CMK (cell line): Measurements from ENCODE around the gene TBK1.
"Not testable (repeated sequence)": the region's sequence is repeated elsewhere in the genome, so short reads cannot be mapped to it uniquely, and the experiment has no call there.

Source experiments
- DNase-seq: peaks from one replicate; pipeline ENCODE4 v3.0.0-alpha.2; 2010; ENCODE audit warnings: low read depth

Gene TBK1

DNA sequence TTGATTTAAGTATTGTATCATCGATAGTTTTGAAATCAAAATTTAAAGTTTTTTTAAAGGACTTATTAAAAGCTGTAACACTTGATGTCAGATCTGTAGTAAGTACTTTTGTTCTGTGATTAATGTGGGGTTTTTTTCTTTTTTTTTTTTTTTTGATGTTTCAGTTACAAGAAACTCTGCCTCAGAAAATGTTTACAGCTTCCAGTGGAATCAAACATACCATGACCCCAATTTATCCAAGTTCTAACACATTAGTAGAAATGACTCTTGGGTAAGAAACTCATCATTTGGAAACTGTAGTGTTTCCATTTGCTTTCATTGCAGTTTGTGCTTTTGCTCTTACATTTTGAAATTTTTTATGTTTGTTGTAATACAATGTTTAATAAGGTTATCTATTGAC, 45.6 kb downstream of the TBK1 start:
- no peak for DNase-seq

DNA sequence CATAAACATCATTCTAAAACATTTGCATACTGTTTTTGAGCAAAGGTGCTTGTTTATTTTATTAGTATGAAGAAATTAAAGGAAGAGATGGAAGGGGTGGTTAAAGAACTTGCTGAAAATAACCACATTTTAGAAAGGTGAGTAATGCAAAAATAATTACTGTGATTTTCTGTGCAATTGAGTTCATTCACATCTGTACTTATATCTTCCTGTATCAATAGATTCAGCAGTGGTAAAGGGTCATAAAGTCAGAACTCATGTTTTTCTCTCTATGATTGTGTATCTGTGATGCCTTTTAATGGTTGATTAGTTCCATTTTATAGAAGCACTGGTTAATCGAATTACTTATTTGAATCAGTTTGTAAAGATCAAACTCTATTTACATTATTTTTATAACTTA, 46.0 kb downstream of the TBK1 start:
- DNase-seq = no peak

DNA sequence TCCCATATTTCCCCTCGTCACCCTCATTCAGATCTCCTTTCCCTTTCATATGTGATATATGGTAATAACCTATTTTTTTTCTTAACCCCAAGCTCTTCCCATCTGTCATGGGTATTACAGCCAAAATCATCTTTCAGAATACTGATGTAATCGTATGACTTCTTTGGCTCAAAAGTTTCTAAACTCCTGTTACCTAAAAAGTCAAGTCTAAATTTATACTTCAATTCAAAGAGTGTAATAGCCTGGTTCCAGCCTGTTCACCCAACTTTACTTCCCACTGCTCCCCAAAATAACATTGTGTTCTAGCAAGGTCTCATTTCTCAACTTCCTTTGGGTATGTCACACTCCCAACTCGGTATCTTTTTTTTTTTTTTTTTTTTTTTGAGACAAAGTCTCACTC, 48.5 kb downstream of the TBK1 start:
- DNase-seq = no peak

DNA sequence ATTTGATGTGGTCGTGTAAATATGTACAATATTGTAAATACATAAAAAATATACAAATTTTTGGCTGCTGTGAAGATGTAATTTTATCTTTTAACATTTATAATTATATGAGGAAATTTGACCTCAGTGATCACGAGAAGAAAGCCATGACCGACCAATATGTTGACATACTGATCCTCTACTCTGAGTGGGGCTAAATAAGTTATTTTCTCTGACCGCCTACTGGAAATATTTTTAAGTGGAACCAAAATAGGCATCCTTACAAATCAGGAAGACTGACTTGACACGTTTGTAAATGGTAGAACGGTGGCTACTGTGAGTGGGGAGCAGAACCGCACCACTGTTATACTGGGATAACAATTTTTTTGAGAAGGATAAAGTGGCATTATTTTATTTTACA, 49.6 kb downstream of the TBK1 start:
- DNase-seq = no peak

DNA sequence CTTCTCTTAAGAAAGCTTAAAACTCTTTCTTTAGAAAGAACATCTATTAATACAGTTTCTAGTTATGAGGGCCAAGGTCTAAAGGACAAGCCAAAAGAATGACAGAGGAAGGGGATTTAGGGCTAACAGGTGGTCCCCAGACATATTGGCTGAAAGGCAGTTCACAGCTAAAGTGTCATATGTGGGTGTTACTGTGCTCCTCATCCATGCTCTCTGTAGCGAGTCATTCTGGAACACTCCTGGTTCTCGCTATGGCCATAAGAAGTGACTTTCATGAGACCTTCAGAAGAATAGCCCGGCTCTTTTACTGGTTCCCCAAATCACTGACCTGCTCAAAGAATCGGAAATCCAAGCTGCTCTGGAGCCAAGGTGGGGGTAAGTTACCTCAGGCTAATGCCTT, 55.0 kb downstream of the TBK1 start:
- DNase-seq = no peak

DNA sequence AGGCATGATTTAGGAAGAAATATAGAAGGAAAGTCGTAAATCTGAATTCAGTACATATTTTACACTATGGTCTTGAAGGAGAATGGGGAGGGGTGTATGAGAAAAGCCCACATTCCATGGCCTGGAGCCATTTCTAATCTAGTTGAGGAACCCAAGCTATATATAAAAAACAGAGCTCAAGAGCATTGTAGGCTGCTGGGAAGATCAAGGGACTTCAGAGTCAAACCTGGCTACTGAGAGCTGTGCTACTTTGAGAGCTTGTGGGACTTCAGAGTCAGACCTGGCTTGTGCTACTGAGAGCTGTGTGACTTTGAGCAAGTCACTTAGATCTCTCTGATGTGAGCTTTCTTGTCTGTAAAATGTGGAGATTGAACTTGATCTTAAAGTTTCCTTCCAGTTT, 58.7 kb downstream of the TBK1 start:
- DNase-seq = no peak

DNA sequence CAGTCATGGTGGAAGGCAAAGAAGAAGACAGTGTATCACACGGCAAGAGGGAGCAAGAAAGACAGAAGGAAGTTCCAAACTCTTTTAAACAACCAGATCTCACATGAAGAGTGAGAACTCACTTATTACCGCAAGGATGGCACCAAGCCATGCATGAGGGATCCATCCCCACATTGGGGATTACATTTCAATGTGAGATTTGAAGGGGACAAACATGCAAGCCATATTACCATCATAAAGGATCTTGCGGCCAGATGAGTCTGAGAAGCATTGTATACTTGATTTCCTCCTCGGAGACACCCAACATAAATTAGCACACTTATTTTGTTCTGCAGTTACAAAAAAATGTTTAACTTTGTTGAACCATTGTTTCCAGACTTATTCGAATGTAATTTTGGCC, 66.5 kb downstream of the TBK1 start:
- DNase-seq = no peak

DNA sequence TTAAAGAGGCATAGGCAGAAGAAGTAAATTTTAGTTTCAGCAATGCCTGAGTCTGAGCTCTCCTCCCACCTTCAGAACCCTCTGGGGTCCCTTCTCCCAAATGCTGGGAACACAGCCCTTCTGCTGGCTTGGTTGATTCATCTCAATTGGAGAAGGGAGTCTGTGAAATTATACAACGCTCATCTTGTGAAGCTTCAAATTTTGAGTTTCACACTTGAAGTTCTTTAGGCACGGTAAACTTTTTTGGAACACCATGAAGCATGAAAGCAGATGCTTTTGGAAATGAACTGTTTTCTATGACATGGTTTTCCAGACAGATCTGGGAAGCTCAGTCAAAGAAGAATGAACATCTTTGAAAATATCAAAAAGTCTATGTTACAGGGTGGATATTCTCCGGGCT, 69.9 kb downstream of the TBK1 start:
- no peak for DNase-seq

DNA sequence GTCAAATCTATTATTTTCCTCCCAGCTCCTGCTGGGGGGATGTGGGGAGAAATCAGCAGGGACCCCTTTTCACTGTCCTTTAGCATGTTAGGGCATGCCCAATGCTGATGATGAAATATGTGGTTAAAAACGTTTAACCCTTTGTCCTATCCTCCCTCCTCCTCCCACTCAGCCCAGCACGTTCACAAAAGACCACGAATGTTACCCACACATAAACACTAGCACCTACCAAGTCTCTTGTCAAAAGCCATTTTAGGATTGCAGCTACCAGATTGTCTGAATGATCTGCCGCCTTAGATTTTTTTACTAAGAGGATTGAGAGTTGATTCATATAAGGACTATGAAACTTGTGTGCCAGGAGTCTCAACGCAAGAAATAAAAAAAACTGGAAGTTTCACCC, 70.4 kb downstream of the TBK1 start:
- no peak for DNase-seq

DNA sequence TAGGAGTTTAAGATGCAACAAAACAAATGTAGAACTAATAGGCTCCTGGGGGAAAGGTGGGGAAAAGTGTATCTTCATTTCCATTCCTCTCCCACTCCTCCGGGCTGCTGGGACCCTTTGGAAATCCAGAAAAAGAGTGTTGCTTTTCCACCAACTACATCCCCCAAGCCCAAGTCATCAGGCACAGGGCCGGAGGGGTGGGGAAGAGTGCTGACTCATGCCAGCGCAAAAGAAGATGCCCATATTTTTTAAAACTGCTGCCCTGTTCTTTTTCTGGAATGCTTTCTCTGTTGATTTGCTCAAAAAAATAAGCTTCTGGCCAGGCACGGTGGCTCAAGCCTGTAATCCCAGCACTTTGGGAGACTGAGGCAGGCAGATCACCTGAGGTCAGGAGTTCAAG, 70.9 kb downstream of the TBK1 start:
- DNase-seq = no peak

DNA sequence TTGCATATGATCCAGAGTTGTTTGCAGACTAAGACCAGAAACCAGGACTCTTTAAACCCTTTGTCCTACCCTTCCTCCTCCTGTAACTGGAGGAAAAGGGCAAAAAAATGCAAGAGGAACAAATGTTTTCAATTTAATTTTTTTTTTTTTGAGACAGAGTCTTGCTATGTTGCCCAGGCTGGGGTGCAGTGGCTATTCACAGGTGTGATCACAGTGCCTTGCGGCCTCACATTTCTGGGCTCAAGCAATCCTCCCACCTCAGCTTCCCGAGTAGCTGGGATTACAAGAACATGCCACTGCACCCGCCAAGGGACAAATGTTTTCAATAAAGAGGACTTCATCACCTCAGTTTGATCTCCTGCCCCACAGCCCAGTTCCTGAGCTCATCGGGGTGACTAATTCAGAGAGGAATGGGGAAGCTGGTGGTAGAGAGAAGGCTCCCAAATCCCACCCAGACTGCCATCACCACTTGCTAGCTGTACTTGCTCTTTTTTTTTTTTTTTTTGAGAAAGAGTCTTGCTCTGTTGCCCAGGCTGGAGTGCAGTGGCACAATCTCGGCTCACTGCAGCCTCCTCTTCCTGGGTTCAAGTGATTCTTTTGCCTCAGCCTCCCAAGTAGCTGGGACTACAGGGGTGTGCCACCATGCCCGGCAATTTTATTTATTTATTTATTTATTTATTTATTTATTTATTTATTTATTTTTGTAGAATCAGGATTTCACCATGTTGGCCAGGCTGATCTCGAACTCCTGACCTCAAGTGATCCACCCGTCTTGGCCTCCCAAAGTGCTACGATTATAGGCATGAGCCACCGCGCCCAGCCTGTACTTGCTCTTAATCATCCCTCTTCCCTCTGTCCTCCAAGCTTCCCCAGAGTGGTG, 71.9 kb downstream of the TBK1 start:
- DNase-seq = not testable (repeated sequence)

DNA sequence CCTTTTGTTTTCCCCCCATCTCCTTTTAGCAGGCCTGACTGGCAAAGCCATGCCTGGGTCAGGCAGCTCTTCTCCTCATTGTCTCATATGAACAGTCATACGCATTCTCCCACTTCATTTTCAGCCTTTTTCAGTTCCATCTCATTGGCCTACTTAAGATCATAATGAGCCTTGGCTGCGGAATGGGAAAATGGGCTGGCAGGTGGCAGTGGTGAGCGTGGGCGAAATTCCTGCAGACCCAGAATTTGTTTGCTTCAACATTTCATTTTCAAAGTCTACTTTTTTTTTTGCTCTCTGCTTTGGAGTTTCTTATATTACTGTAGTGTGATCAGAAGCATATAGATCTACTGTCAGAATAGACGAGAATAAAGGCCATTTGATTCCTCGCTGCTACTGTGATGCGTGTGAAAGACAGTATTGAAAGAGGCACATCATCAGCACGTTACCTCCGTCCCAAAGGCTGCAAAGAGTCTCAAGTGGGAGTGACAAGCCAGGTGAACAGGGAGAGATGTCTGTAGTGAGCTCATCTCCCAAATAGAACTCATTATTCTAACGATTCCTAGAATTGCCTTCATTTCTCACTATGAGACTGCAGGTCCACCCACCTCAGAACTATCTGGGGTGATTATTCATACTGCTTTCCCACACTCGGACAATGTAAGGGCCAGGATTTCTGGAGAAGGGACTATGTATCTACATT, 73.7 kb downstream of the TBK1 start:
- DNase-seq = no peak

DNA sequence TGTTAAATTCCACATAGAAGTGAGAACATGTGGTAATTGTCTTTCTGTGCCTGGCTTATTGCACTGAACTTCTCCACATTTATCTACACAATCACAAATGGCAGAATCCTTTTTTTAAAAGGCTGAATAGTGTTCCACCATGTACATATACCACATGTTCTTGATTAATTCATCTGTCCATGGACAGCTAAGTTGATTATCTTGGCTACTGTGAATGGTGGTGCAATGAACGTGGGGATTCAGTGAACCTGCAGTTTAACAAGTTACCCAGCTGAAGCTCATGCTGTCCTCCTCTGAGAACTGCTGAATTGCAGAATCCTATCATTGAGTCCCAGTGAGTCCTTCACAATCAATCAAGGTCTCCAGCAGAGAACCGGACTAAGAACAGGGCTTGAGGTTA, 74.9 kb downstream of the TBK1 start:
- DNase-seq = no peak

DNA sequence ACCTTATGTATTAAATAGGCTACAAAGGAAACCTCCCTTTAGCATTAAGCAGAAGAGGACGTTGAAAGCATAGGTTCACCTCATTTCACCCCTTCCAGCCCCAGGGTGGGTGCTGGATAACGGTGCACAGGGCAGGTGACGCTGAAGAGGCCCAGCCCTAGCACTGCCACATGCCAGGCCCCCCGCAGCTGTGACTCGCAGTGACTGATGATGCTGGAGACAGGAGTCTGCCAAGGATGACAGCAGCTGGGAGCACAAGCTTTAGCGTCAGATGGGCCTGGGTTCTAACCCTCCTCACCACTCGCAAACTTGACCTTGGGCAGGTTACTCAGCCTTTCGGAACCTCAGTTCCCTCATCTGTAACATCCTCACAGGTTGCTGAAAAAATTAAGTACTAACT, 76.7 kb downstream of the TBK1 start:
- DNase-seq = no peak

DNA sequence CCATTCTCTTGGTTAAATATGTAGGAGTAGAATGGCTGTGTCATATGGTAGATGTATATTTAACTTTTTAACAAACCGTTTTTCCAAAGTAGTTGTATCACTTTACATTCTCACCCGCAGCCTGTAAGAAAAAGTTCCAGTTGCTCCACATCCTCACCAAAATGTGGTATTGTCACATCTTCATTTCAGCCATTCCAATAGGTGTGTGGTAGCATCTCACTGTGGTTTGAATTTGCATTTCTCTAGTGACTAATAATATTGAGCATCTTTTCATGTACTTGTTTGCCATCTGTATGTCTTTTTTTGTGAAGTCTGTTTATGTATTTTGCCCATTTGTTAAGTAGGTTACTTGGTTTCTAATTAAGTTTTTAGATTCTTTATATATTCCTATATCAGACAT, 78.6 kb downstream of the TBK1 start:
- no peak for DNase-seq

DNA sequence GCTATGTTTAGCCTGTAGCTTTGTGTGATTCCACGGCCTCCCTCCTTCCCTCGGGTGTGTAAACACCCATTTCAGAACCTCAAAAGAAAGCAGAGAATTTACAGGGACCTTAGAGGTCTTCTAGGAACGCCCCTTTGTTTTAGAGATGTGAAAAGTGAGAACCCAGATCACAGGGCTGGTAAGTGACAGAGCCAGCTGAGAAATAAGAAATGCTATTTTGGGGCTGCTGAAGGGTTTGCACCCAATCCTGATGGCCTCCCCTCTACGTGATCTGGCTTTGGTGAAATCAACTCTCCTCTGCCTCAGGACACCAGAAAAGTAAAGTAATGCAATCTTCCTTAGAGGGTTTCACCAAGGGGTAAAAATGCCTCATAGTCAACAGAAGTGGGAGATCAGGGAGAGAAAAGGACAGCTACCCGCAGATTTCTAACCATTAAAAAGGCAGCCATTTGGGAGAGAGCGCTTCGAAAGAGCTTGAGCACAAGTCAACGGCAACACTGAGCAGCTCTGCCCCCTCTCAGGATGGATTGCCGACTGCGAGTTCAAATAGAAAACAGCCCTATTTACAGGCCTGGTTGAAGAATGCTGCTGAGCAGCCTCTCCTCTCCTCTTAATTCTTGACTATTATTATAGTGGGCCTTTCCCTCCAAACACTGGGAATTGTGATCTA, 79.9 kb downstream of the TBK1 start:
- no peak for DNase-seq

DNA sequence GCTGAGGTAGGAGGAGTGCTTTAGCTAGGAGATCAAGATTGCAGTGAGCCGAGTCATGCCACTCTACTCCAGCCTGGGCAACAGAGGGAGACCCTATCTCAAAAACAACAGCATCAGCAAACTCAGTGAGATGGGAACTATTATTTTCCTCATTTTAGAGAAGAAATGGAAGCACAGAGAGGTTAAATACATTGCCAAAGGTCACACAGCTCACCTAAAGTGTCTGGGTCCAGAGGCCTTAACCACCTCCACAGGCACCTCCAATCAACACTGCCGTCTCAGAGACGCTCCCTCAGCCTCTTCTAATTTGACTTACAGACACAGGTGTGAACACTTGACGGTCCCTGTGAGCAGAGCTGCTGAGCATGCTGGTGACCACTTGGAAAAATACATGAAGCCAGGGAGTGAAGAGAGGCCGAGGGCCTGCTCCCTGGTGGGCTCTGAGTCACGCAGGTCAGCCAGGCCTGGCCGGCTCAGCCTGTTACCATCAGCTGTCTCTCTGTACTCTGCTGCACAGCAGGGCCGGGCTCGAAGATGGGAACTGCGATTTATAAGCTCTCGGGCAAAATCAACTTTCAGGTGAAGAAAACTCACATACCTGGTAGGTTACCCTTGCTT, 80.9 kb downstream of the TBK1 start:
- no peak for DNase-seq

DNA sequence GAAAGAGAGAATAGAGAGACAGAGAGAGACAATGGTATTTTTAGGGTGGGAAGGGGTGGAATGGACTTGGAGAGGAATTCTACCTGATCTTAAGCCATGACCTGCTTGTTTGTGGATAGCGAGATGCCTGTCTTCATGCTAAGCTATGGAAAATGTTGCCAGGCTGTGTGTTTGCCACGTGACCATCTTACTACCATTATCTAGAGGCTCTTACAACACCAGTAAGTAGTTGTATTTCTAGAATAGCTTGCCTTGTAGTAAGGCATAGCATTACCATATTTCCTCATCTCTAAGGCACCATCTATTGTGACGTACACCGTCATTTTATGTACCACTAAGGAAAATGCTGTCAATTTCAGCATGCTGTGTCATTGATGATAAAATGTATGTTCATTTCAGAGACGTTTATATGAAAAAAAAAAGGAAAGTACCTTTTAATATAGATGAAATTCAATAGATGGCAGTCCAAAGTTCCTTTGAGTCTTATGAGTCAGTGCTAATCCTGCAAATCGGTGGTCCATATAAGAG, 82.8 kb downstream of the TBK1 start:
- no peak for DNase-seq

DNA sequence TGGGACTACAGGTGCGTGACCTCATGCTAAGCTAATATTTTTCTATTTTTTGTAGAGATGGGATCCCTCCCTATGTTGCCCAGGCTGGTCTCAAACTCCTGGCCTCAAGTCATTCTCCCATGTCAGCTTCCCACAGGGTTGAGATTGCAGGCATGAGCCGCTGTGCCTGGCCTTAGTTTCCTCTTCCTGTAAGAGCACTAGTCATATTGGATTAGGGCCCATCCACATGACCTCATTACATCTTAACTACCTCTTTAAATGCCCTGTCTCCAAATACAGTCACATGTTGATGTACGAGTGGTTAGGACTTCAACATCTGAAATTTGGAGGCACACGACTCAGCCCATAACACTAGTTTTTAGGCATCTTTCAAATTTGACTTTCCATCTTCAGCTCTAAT, 86.2 kb downstream of the TBK1 start:
- no peak for DNase-seq

DNA sequence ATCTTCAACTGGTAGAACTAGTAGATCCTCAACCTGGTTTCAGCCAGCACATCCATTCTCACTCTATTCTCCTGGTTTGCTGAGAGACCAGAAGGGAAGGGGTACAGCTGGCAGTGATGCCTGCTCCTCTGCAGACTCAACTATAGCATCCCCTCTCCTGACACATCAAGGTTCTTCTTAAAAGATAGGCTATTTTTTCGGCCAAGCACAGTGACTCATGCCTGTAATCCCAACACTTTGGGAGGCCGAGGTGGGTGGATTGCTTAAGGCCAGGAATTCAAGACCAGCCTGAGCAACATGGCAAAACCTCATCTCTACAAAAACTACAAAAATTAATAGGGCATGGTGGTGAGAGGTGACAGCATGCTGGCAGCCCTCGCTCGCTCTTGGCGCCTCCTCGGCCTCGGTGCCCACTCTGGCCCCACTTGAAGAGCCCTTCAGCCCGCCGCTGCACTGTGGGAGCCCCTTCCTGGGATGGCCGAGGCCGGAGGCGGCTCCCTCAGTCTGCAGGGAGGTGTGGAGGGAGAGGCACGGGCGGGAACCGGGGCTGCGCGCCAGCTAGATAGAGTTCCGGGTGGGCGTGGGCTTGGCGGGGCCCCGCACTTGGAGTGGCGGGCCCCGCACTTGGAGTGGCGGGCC, 90.6 kb downstream of the TBK1 start:
- DNase-seq = not testable (repeated sequence)

DNA sequence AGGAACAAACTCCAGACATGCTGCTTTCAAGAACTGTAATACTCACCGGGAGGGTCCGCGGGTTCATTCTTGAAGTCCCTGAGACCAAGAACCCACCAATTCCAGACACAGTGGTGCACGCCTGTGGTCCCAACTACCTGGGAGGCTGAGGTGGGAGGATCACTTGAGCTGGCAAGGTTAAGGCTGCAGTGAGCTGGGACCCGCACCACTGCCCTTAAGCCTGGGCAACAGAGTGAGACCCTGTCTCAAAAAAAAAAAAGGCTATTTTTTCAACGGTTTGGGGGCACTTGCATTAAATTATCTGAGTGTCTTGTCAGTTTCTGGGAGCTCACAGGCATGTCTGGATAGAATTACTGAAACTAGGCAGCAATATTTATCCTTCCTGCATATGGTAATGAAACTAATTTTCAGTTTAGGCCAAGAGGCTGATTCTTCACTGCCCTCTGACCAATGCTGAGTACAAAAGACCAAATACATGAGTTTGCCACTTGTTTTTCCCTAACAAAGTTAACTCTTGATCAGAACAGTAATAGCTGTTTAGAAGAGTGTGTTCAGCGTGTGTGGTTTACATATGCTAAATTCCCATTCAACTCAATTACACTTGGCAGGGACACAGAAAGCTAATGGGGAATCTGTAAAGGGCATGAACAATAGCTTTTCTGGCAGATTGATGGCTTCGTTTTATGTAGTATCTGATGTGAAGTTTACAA, 92.6 kb downstream of the TBK1 start:
- DNase-seq = no peak

DNA sequence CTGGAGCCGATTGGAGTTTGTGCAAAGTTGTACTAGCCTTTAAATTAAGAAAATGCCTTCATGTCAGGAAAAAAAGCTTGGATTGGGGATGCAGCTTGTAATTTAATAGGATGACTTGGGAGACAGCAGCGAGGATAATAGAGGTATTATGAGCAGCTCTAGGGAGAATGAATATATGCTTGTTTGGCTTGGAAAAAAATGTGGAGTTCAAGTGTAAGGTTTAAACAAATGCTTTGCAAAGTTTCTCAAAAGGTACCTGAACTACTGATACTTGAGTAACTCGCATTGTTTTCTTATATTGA, 93.1 kb downstream of the TBK1 start:
- no peak for DNase-seq
